Prostate gland (tissue), 2 donors: ENCODE results near the gene LSMEM2. TPM values are rescaled to one million over a fixed set of nuclear protein-coding genes. Genes with fewer than 3 reads are reported as not detected.
A peak's percentile ranks its signal among the peaks of the same experiment; 100 is the strongest.

Experiments used
- DNase-seq: peaks from one replicate; pipeline ENCODE4 v3.0.0-alpha.2; 2019; ENCODE audit warnings: low spot score
- H3K27ac ChIP-seq, 2 donors: fragments of 200-600 bp; sonication (generic); 2 replicates each; pipeline ENCODE4 v1.5.1; 2017 to 2019
- H3K27me3 ChIP-seq: fragments of 200-600 bp; sonication (generic); replicated peaks from 2 replicates; pipeline ENCODE4 v1.5.1; 2019; ENCODE audit not compliant: insufficient read depth
- H3K36me3 ChIP-seq, 2 donors: fragments of 200-600 bp; sonication (generic); 1 replicate in 1 of 2; 2 replicates in 1 of 2; pipeline versions ENCODE4 v1.5.1 to v1.8.1; 2017 to 2019
- H3K4me1 ChIP-seq: fragments of 200-600 bp; sonication (generic); replicated peaks from 2 replicates; pipeline ENCODE4 v1.5.1; 2019
- H3K4me3 ChIP-seq, 2 donors: fragments of 200-600 bp; sonication (generic); 2 replicates each; pipeline ENCODE4 v1.5.1; 2017 to 2019
- H3K9me3 ChIP-seq: fragments of 200-600 bp; sonication (generic); 2 replicates; pipeline ENCODE4 v1.5.1; 2017
- POLR2A ChIP-seq: fragments of 450-650 bp; IDR thresholded peaks from one replicate; pipeline ENCODE4 v1.6.1; 2016; ENCODE audit warnings: antibody characterized with exemption, mild to moderate bottlenecking
- POLR2AphosphoS5 ChIP-seq: sonication (generic); formaldehyde crosslinking; IDR thresholded peaks from one replicate; pipeline ENCODE4 v1.6.1; 2017; ENCODE audit warnings: antibody characterized with exemption
- WGBS: methylation state at CpG from one replicate; pipeline ENCODE4 v1.1.5; 2018; 5-methylcytosine and 5-hydroxymethylcytosine counted together
- intact Hi-C: fragments of 100-400 bp; cut with DNase I; formaldehyde crosslinking; loops from one replicate; pipeline ENCODE4 v1.14.2; 2022
- total RNA-seq, 2 donors: library from RNA; depleted of rRNA; stranded (reverse); fragments of >200 nt; gene quantifications; one replicate each; pipeline ENCODE4 v1.1.0, GENCODE V29; 2016
- TF ChIP-seq, protein P1 (sequence below), 4 experiments: fragments of 200-600 bp in 2 of 4; fragments of 450-650 bp in 2 of 4; sonication (generic) in 2 of 4; IDR thresholded peaks; 1 replicate in 3 of 4; 2 replicates in 1 of 4; pipeline ENCODE4 v1.5.1; 2016 to 2019; ENCODE audit warnings: antibody characterized with exemption in 4 of 4, mild to moderate bottlenecking in 2 of 4, moderate library complexity in 2 of 4

Gene LSMEM2
- total RNA-seq, 2 donors from 2014 or later, result not detected

- DNase-seq, result no peak
- Histone ChIP-seq H3K27me3 (no peaks in the 10 kb centered on the region), H3K9me3 (no peaks in the 10 kb centered on the region), H3K27ac (no peak overlapping the region), H3K4me1 (peaks cover 4% of the 10 kb centered on the region), H3K36me3 (no peaks in the 10 kb centered on the region), H3K4me3 (no peak overlapping the region)
- intact Hi-C loops, result no loop called here
- TF ChIP-seq, protein P1, sequence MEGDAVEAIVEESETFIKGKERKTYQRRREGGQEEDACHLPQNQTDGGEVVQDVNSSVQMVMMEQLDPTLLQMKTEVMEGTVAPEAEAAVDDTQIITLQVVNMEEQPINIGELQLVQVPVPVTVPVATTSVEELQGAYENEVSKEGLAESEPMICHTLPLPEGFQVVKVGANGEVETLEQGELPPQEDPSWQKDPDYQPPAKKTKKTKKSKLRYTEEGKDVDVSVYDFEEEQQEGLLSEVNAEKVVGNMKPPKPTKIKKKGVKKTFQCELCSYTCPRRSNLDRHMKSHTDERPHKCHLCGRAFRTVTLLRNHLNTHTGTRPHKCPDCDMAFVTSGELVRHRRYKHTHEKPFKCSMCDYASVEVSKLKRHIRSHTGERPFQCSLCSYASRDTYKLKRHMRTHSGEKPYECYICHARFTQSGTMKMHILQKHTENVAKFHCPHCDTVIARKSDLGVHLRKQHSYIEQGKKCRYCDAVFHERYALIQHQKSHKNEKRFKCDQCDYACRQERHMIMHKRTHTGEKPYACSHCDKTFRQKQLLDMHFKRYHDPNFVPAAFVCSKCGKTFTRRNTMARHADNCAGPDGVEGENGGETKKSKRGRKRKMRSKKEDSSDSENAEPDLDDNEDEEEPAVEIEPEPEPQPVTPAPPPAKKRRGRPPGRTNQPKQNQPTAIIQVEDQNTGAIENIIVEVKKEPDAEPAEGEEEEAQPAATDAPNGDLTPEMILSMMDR (IDR thresholded peaks at IDR 0.05), result no peak
- TF ChIP-seq POLR2A (no peak), POLR2AphosphoS5 (no peak)
- WGBS, result 95% methylated on average over 4 of the region's 4 CpGs
These were observed 28.4 kb upstream of the LSMEM2 start for GRCh38 chr3:50250514-50250913.

GRCh38 chr3:50251220-50251619 lies 27.7 kb upstream of the LSMEM2 start:
- TF ChIP-seq, protein P1 (IDR thresholded peaks at IDR 0.05), result no peak
- TF ChIP-seq POLR2A (no peak), POLR2AphosphoS5 (no peak)
- intact Hi-C loops, result no loop called here
- WGBS, result 78% methylated on average over 6 of the region's 8 CpGs
- Histone ChIP-seq H3K27me3 (no peaks in the 10 kb centered on the region), H3K36me3 (peaks cover 1 to 2% of the 10 kb centered on the region in 2 donors), H3K4me3 (no peak overlapping the region), H3K9me3 (no peaks in the 10 kb centered on the region), H3K4me1 (peaks cover 4% of the 10 kb centered on the region), H3K27ac (no peak overlapping the region)
- DNase-seq, result no peak

DNA sequence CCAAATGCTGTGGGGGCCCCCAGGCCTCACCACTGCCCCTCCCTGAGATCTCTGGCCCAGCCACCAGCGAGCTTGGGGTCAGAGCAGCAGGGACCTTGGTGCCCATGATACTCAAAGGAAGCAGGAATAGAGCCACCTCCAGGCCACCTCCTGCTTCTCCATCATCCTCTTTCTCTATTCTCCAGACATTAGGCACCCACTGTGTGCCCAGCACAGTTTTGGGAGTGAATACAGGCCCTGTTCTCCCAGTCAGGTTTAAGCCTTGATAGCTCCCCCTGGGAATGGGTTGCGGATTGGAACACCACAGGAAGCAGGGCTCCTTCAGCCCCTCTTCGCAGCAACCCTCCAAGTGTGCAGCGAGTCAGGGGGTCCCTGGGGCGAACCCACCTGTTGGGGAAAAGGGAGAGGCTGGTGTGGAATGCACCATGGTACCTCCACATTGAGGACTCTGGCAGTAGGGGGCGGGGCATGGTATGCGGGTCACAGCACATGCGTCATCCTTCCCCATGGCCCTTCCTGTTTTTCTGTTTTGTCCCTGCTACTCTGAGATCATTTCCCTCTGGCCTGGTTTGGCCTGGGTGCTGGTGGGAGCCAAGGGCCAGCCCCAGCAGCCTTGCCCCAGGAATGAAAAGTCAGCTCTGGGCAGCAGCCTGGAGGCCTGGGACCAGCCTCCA lies 24.2 kb upstream of the LSMEM2 start:
- TF ChIP-seq POLR2AphosphoS5 (peak; percentile 63), POLR2A (peak; percentile 41)
- TF ChIP-seq, protein P1 (IDR thresholded peaks at IDR 0.05), result no peak
- no peak overlapping the region for H3K4me3 ChIP-seq
- peak overlapping the region; percentile 42 to 57 for H3K27ac ChIP-seq
- no peaks in the 10 kb centered on the region for H3K9me3 ChIP-seq
- H3K27me3 ChIP-seq, result no peaks in the 10 kb centered on the region
- WGBS, result 58% methylated on average over 8 of the region's 8 CpGs
- peaks cover 19 to 21% of the 10 kb centered on the region in 2 donors for H3K36me3 ChIP-seq
- intact Hi-C loops, result no loop called here
- DNase-seq, result no peak
- peaks cover 3% of the 10 kb centered on the region for H3K4me1 ChIP-seq

DNA sequence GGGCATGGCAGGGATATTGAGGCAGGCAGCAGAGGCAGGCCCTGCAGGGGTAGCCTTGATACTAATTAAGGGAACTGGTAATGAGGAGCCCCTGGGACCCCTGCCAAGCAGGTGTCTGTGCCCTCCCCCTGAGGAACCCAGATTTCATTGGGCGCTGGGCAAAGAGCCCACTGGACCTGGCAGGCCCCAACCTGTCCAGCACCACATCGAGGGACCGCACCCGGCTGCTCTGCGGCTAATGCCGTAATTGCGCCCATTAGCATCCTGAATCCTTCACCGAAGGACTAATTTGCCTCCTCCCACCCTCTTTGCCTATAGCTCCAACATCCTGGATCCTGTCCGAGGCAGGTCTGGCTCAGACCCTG lies 23.7 kb upstream of the LSMEM2 start:
- peaks cover 4% of the 10 kb centered on the region for H3K4me1 ChIP-seq

More for the DNA sequence above, 23.7 kb upstream of the LSMEM2 start:
- DNase-seq, result no peak
- no peaks in the 10 kb centered on the region for H3K9me3 ChIP-seq
- peaks cover 19 to 21% of the 10 kb centered on the region in 2 donors for H3K36me3 ChIP-seq
- peak overlapping the region; percentile 42 to 57 for H3K27ac ChIP-seq
- WGBS, result 38% methylated on average over 9 of the region's 9 CpGs
- H3K27me3 ChIP-seq, result no peaks in the 10 kb centered on the region
- intact Hi-C loops, result no loop called here
- TF ChIP-seq POLR2AphosphoS5 (no peak), POLR2A (no peak)
- TF ChIP-seq, protein P1 (IDR thresholded peaks at IDR 0.05), result no peak
- H3K4me3 ChIP-seq, result no peak overlapping the region
